Heart left ventricle (tissue), 16 donors: ENCODE results near the gene PACSIN2. TPM values are rescaled to one million over a fixed set of nuclear protein-coding genes. Genes with fewer than 3 reads are reported as not detected.
A peak's percentile ranks its signal among the peaks of the same experiment; 100 is the strongest.

Experiments used
- ATAC-seq, 4 donors: fragments of 200-7000 bp; cut with Tn5 transposase; one replicate each; pipeline ENCODE4 v1.9.1; 2020 to 2022; ENCODE audit warnings: moderate library complexity in 4 of 4, mild to moderate bottlenecking in 3 of 4, moderate number of reproducible peaks in 1 of 4
- DNase-seq, 5 donors: peaks; one replicate each; pipeline ENCODE4 v3.0.0-alpha.2; 2020
- H3K27ac ChIP-seq, 12 donors: fragments of 200-600 bp; sonication (generic) in 4 of 12; one replicate each; pipeline versions ENCODE4 v1.5.0 to v1.8.0; 2016 to 2022; ENCODE audit warnings: mild to moderate bottlenecking in 2 of 12
- H3K27me3 ChIP-seq, 9 donors: fragments of 200-600 bp; sonication (generic) in 2 of 9; one replicate each; pipeline versions ENCODE4 v1.5.1 to v1.8.0; 2016 to 2022; ENCODE audit warnings: mild to moderate bottlenecking in 3 of 9
- H3K36me3 ChIP-seq, 9 donors: fragments of 200-600 bp; sonication (generic) in 2 of 9; one replicate each; pipeline versions ENCODE4 v1.5.0 to v1.8.0; 2018 to 2022; ENCODE audit warnings: mild to moderate bottlenecking in 2 of 9
- H3K4me1 ChIP-seq, 12 donors: fragments of 200-600 bp; sonication (generic) in 4 of 12; one replicate each; pipeline versions ENCODE4 v1.5.0 to v1.8.0; 2016 to 2022; ENCODE audit warnings: mild to moderate bottlenecking in 3 of 12
- H3K4me3 ChIP-seq, 12 donors: fragments of 200-600 bp; sonication (generic) in 4 of 12; one replicate each; pipeline versions ENCODE4 v1.5.0 to v1.8.0; 2017 to 2022; ENCODE audit warnings: mild to moderate bottlenecking in 9 of 12, moderate library complexity in 4 of 12
- H3K9me3 ChIP-seq, 12 donors: fragments of 200-600 bp; sonication (generic) in 4 of 12; one replicate each; pipeline versions ENCODE4 v1.5.0 to v1.8.0; 2016 to 2022; ENCODE audit warnings: mild to moderate bottlenecking in 1 of 12
- CTCF ChIP-seq, 12 donors: fragments of 200-600 bp; sonication (generic) in 4 of 12; IDR thresholded peaks; one replicate each; pipeline versions ENCODE4 v1.5.0 to v1.8.0; 2018 to 2022; ENCODE audit warnings: antibody characterized with exemption in 12 of 12, mild to moderate bottlenecking in 5 of 12
- POLR2A ChIP-seq, 2 donors: fragments of 450-650 bp; IDR thresholded peaks; one replicate each; pipeline ENCODE4 v1.6.1; 2017; ENCODE audit warnings: antibody characterized with exemption in 2 of 2, mild to moderate bottlenecking in 2 of 2, moderate library complexity in 2 of 2
- WGBS, 4 donors: extraction: QIAGEN DNeasy Blood & Tissue Kit in 2 of 4; methylation state at CpG; one replicate each; pipeline versions ENCODE4 v1.1.5 to v1.1.7; 2013 to 2018; 5-methylcytosine and 5-hydroxymethylcytosine counted together
- intact Hi-C, 10 donors: fragments of 100-400 bp; cut with DNase I; formaldehyde crosslinking; loops; one replicate each; pipeline versions ENCODE4 v1.11.1 to v1.14.2; 2022
- polyA plus RNA-seq, 2 donors: library from polyadenylated mRNA; stranded (reverse); fragments of 200-250 nt; gene quantifications; one replicate each; pipeline ENCODE4 v1.2.3, GENCODE V29; 2013
- total RNA-seq, 9 donors: library from RNA; depleted of rRNA in 2 of 9; stranded (reverse); fragments of >200 nt in 2 of 9; fragmentation: NEBNext Ultra II Directional in 3 of 9; extraction: Animal tissue kit (Norgen Biotek cat#: 25700) in 3 of 9; gene quantifications; one replicate each; pipeline versions ENCODE4 v1.1.0 to v1.2.4, GENCODE V29; 2016 to 2023
- donor health status: ischemic (EF 13 %, LVEDD 7.1; RV severe dilation, severe dysfunction).
- donor health status: healthy with polysubstance abuse.
- donor health status: DM: no; HTN: yes; CAD: no.
- donor health status: DM: no; HTN: no; CAD: no.
- donor health status: ischemic (EF 25% LVEDD 6.9; RV normal size, moderate dysfunction).
- donor health status: ischemic (EF 25% LVEDD 5.7; RV mildly dilated, moderate dysfunction).
- donor health status: healthy.
- donor health status: DM: yes; HTN: yes; CAD: no.
- donor health status: ischemic (EF 35%, LVEDD 5.7; RV mildly dilated, moderate dysfunction).
- donor health status: nonischemic (EF 11% LVEDD 7.7; RV severe dilation, severe dysfunction).
- donor health status: DM: yes; HTN: yes; CAD: no.
- donor health status: PGD.
- donor health status: ischemic (EF 29% LVEDD 5.4; RV normal size, mild dysfunction).
- donor health status: nonischemic (EF 23%, LVEDD 6.1; RV moderate dilation, normal function).

Gene PACSIN2
- total and polyA plus RNA-seq, 11 donors: 26.5 to 87.1 (median 59.3) TPM

GRCh38 chr22:42977569-42977968 is 37.4 kb downstream of the PACSIN2 start:
- H3K9me3 ChIP-seq: no peaks in the 10 kb centered on the region
- ATAC-seq (peak in 2 of 4 donors; percentile 29 to 33), DNase-seq (no peak)
- no peak for TF ChIP-seq POLR2A (IDR thresholded peaks at IDR 0.05)
- TF ChIP-seq CTCF (IDR thresholded peaks at IDR 0.05): no peak
- no peak overlapping the region for H3K4me3 ChIP-seq
- no peaks in the 10 kb centered on the region for H3K27me3 ChIP-seq
- WGBS, 4 donors: 73 to 95% (median 85%) methylated on average over 6 of the region's 6 CpGs
- H3K4me1 ChIP-seq: peaks cover 0 to 59% (median 40%) of the 10 kb centered on the region in 12 donors
- H3K36me3 ChIP-seq: no peaks in the 10 kb centered on the region
- intact Hi-C loops: no loop called here
- peak overlapping the region in 9 of 12 donors; percentile 15 to 75 (median 59) for H3K27ac ChIP-seq

GRCh38 chr22:42976217-42976933 is 38.6 kb downstream of the PACSIN2 start:
- 66 to 76% (median 72%) methylated on average over 6 to 7 of the region's 7 CpGs for WGBS, 4 donors
- Histone ChIP-seq H3K4me1 (peaks cover 0 to 61% (median 40%) of the 10 kb centered on the region in 12 donors), H3K27ac (no peak overlapping the region), H3K27me3 (no peaks in the 10 kb centered on the region), H3K36me3 (no peaks in the 10 kb centered on the region), H3K9me3 (no peaks in the 10 kb centered on the region), H3K4me3 (no peak overlapping the region)
- TF ChIP-seq POLR2A (IDR thresholded peaks at IDR 0.05) (no peak), CTCF (IDR thresholded peaks at IDR 0.05) (no peak)
- intact Hi-C loops: no loop called here
- ATAC-seq: no peak
- no peak for DNase-seq

- H3K4me1 ChIP-seq: peaks cover 0 to 62% (median 39%) of the 10 kb centered on the region in 12 donors
- H3K27ac ChIP-seq: peak overlapping the region in 1 of 12 donors; percentile 3
- intact Hi-C loops: no loop called here
- DNase-seq (no peak), ATAC-seq (no peak)
- H3K4me3 ChIP-seq: no peak overlapping the region
- no peaks in the 10 kb centered on the region for H3K27me3 ChIP-seq
- H3K9me3 ChIP-seq: no peaks in the 10 kb centered on the region
- TF ChIP-seq POLR2A (IDR thresholded peaks at IDR 0.05): no peak
- TF ChIP-seq CTCF (IDR thresholded peaks at IDR 0.05): no peak
- H3K36me3 ChIP-seq: no peaks in the 10 kb centered on the region
- 77 to 98% (median 95%) methylated on average over 3 of the region's 3 CpGs for WGBS, 4 donors
Measured at GRCh38 chr22:42974223-42974622, 40.7 kb downstream of the PACSIN2 start.

- ATAC-seq (no peak), DNase-seq (no peak)
- H3K27me3 ChIP-seq: no peaks in the 10 kb centered on the region
- intact Hi-C loops: no loop called here
- peaks cover 0 to 58% (median 33%) of the 10 kb centered on the region in 12 donors for H3K4me1 ChIP-seq
- TF ChIP-seq CTCF (IDR thresholded peaks at IDR 0.05): no peak
- TF ChIP-seq POLR2A (IDR thresholded peaks at IDR 0.05): no peak
- 78 to 89% (median 83%) methylated on average over 5 of the region's 5 CpGs for WGBS, 4 donors
- H3K36me3 ChIP-seq: no peaks in the 10 kb centered on the region
- no peak overlapping the region for H3K4me3 ChIP-seq
- peak overlapping the region in 1 of 12 donors; percentile 3 for H3K27ac ChIP-seq
- no peaks in the 10 kb centered on the region for H3K9me3 ChIP-seq
Measured at GRCh38 chr22:42973536-42973881, 41.4 kb downstream of the PACSIN2 start.
